Measurements from ENCODE around the gene PPP2R1A.

DNA sequence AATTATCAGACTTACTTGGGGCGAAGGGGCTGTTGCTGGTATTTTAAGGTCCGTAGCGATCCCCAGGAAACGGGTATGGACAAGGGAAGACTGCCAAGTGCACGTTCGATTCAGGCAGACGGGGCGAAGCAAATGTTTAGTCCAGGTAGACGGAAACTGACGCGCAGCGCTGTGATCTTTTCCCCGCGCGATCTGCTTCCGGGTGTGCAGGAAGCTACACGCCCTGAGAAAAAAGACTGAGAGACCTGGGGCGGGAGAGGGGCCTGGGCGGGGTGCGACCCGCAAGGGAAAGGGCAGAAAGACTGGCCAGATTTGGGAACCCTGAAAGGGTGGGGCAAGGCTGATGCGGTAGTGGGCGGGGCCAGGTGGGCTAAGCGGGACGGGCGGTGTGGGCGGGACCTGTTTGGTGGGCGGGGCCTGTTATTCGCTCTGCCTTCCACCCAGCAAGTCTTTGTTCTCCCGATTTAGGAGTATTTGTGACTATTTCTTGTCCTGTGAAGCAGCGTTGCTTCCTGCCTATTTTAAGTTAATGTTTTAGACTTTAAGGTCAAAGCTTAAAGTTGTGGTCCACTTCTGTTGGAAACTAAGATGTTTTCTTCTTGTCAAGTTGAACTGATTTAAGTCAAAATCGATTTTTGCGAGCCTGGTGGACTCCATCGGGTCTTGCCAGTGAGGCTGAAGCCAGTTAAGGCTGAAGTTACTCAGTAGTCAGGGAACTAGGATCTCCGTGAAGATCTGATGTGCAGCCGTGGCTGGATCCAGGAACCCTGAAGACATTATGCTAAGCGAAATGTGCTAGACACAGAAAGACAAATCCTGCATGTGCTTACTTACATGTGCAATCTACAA, 18.3 kb upstream of the PPP2R1A start, which contains the start of gene ZNF836:
- TF ChIP-seq, protein P1, sequence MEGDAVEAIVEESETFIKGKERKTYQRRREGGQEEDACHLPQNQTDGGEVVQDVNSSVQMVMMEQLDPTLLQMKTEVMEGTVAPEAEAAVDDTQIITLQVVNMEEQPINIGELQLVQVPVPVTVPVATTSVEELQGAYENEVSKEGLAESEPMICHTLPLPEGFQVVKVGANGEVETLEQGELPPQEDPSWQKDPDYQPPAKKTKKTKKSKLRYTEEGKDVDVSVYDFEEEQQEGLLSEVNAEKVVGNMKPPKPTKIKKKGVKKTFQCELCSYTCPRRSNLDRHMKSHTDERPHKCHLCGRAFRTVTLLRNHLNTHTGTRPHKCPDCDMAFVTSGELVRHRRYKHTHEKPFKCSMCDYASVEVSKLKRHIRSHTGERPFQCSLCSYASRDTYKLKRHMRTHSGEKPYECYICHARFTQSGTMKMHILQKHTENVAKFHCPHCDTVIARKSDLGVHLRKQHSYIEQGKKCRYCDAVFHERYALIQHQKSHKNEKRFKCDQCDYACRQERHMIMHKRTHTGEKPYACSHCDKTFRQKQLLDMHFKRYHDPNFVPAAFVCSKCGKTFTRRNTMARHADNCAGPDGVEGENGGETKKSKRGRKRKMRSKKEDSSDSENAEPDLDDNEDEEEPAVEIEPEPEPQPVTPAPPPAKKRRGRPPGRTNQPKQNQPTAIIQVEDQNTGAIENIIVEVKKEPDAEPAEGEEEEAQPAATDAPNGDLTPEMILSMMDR (IDR thresholded peaks at IDR 0.05; ENCODE audit: extremely low read depth in 1 of 2, insufficient read depth in 1 of 2, low read depth in 1 of 2, low read length in 2 of 2) = no peak
- TF ChIP-seq POLR2A (IDR thresholded peaks at IDR 0.05; ENCODE audit: low read depth, low read length) (peak; percentile 55), JUN (IDR thresholded peaks at IDR 0.05; ENCODE audit: borderline replicate concordance, insufficient read depth, insufficient read length, low read depth) (no peak), POLR2AphosphoS5 (IDR thresholded peaks at IDR 0.05; ENCODE audit: insufficient read depth, low read depth, low read length) (no peak), MYC (IDR thresholded peaks at IDR 0.05; ENCODE audit: low read depth, low read length) (no peak), EZH2 (IDR thresholded peaks at IDR 0.05; ENCODE audit: borderline replicate concordance, low read depth, low read length, severe bottlenecking) (no peak), FOS (IDR thresholded peaks at IDR 0.05; ENCODE audit: borderline replicate concordance, insufficient read depth, low read length) (no peak), GATA2 (IDR thresholded peaks at IDR 0.05; ENCODE audit: insufficient read depth, insufficient read length, low read depth, low read length) (no peak)
- TF ChIP-seq, protein P2, sequence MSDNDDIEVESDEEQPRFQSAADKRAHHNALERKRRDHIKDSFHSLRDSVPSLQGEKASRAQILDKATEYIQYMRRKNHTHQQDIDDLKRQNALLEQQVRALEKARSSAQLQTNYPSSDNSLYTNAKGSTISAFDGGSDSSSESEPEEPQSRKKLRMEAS (IDR thresholded peaks at IDR 0.05; ENCODE audit: insufficient read depth, insufficient read length) = no peak
